Gastroesophageal sphincter (tissue), 3 donors: ENCODE results near the gene PARD3.

Source experiments
- CTCF ChIP-seq, 4 experiments: fragments of 200-600 bp in 2 of 4; fragments of 450-650 bp in 2 of 4; sonication (generic) in 1 of 4; IDR thresholded peaks; one replicate each; pipeline ENCODE4 v1.5.1; 2017 to 2019; ENCODE audit warnings: antibody characterized with exemption in 4 of 4, mild to moderate bottlenecking in 2 of 4, moderate library complexity in 2 of 4
- EP300 ChIP-seq: sonication (generic); formaldehyde crosslinking; IDR thresholded peaks from one replicate; pipeline ENCODE4 v1.6.1; 2017; ENCODE audit warnings: antibody characterized with exemption, mild to moderate bottlenecking
- POLR2A ChIP-seq, 2 donors: fragments of 450-650 bp; IDR thresholded peaks; one replicate each; pipeline ENCODE4 v1.6.1; 2017; ENCODE audit warnings: antibody characterized with exemption in 2 of 2, mild to moderate bottlenecking in 2 of 2, moderate library complexity in 1 of 2

- TF ChIP-seq CTCF (IDR thresholded peaks at IDR 0.05) = no peak
- no peak for TF ChIP-seq POLR2A (IDR thresholded peaks at IDR 0.05)
- no peak for TF ChIP-seq EP300
These were observed 494.8 kb downstream of the PARD3 start for GRCh38 chr10:34320265-34320664.
